SK-N-MC (cell line): ENCODE results near the gene ZNF582.

Experiments
- EZH2 ChIP-seq: fragments of 200-600 bp; sonication (generic); IDR thresholded peaks from one replicate; pipeline ENCODE4 v1.6.1; 2017; ENCODE audit warnings: antibody characterized with exemption
- FOXP2 ChIP-seq: optimal IDR thresholded peaks from 2 replicates; pipeline ENCODE3; 2011; ENCODE audit warnings: mild to moderate bottlenecking, moderate library complexity; ENCODE audit not compliant: insufficient read depth; ENCODE audit errors: extremely low read length, control extremely low read depth
- POLR2AphosphoS5 ChIP-seq: IDR thresholded peaks from 2 replicates; pipeline ENCODE4 v1.6.1; 2012; ENCODE audit warnings: mild to moderate bottlenecking, low read depth, low read length, borderline replicate concordance

- TF ChIP-seq EZH2 (no peak), POLR2AphosphoS5 (no peak), FOXP2 (no peak)
Observed at GRCh38 chr19:56377105-56377924, 16.0 kb downstream of the ZNF582 start.
